Amniotic stem cell (primary cell): Measurements from ENCODE around the gene ATP5MK.
"Not testable (repeated sequence)": the region's sequence is repeated elsewhere in the genome, so short reads cannot be mapped to it uniquely, and the experiment has no call there.

ENCODE experiments used
- DNase-seq: peaks from one replicate; lab custom pipeline; 2025; lab: John Stamatoyannopoulos, UW

The ATP5MK gene

DNA sequence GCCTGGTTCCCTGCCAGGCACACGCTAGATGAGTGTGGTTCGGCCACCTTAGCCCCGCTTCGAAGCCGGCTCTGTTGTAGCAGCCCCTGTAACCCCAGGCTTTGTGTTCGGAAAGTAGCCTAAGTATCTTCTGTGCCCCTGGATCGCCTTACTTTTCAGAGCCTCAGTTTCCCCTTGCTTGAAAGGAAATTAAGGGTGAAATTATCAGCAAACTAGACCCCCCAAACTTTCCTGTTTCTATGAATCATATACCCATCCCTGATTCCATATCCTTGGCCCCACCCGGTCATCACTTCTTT lies 463 bp upstream of the ATP5MK start:
- no peak for DNase-seq

DNA sequence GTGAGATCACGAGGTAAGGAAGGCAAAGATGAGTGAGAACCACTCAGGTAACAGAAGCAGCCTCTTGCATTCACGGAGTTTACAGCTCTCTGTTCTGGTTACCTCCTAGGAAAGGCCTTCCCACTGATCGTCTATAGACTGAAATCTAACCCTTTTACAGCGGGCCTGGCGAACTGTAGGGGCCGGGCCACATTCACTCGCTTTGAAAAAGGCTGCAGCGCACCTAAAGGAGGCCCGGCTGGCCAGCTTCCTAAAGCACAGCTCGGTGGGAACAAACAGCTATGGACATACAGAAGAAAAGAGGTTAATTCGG lies 565 bp downstream of the ATP5MK start:
- no peak for DNase-seq

DNA sequence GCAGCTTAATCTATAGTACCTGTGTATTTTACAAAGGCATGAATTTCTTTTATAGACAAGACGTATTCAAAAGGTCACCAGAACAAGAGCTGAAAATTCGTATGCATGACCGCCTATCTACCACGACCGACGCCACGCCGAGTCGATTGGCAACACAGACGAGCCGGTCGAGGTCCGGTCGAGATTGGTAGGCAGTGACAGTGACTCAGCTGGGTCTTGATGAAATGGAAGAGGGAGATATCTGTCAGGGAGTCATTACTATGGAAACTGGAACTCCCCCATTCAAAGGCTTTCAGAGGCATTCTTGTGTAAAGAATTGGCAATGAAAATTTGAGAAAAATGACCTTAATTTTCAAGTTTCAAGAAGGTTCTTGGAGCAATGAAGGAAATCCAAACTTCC lies 2.1 kb downstream of the ATP5MK start:
- no peak for DNase-seq

DNA sequence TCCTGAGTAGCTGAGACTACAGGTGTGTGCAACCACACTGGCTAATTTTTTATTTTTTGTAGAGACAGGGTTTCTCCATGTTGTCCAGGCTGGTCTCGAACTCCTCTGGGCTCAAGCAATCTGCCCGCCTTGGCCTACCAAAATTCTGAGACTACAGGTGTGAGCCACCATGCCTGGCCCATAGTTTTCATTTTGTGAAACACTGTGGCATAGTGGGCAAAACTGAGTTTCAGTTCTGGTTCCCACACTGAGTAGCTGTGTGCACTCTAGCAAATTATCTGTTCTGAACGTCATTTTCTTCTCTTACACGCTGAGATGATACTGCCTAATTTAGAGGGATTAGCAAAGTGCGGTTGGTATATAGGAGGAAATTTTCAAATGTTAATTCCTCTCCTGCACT lies 13.5 kb downstream of the ATP5MK start:
- DNase-seq: no peak

DNA sequence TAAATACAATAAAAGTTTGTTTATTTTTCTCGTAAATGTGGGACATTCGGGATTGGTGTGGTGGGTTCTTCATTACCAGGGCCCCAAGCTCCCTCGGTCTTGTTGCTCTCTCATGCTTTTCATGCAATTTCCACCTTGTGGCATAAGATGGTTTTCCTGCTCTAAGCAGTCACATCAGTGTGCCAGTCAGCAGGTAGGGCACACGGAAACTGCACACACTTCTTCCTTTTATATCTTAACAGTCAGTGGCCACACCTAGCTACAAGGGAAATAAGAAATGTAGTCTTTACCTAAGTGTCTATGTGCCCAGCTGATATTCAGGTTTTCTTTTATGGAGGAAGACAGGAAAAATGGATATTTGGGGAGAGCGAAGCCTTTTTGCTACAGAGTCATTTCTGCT lies 22.0 kb downstream of the ATP5MK start:
- DNase-seq: no peak

DNA sequence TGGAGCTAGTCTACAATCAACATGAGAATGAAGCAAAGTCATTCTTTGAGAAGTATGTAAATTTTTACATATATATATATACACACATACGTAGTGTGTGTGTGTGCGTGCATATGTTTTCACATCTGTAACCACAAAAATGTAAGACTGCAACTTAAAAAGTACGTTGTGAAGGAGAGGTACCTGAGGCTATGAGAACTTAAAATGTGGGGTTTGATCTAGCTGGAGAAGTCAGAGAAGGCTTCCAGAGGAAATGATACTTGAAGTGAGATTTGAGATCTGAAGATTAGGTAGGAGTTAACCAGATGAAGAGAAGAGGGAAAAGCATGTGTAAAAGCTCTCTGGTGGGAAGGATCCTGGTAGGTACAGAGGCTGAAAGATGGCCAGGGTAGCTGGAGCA lies 22.7 kb downstream of the ATP5MK start:
- no peak for DNase-seq

DNA sequence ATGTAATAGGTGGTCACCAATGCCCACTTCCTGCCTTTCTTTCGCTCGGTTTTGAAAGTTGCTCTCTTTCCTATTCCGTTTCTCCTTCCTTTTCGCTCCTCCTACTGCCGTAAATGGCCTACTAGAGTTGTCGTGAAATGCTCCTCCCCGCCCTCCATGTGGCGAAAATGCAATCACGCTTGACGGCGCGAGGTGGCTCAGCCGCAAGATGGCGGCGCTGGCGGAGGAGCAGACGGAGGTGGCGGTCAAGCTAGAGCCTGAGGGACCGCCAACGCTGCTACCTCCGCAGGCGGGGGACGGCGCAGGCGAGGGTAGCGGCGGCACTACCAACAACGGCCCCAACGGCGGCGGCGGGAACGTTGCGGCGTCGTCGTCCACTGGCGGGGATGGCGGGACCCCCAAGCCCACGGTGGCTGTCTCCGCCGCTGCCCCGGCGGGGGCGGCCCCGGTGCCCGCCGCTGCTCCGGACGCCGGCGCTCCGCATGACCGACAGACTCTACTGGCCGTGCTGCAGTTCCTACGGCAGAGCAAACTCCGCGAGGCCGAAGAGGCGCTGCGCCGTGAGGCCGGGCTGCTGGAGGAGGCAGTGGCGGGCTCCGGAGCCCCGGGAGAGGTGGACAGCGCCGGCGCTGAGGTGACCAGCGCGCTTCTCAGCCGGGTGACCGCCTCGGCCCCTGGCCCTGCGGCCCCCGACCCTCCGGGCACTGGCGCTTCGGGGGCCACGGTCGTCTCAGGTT lies 28.3 kb downstream of the ATP5MK start, which contains the start of gene TAF5:
Gene TAF5 (plus strand): TSS at position 195 of the 737 bp plus-strand sequence. CDS start 14 bp downstream, at position 209.
- peak; percentile 89 for DNase-seq

DNA sequence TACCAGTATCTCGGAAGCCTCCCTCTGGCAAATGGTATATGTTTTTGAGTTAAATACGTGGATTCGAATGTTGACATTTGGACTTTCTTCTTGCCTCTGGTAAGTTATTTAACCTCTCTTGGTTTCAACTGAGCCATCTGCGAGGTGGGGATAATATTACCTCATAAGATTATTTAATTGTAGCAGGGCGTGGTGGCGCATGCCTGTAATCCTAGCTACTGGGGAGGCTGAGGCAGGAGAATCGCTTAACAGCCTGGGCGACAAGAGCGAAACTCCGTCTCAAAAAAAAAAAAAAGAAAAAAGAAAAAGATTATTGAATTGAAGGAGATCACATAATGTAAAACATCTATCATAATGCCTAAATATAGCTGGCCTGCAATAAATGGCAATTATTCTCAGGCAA lies 28.9 kb downstream of the ATP5MK start:
- DNase-seq: no peak

DNA sequence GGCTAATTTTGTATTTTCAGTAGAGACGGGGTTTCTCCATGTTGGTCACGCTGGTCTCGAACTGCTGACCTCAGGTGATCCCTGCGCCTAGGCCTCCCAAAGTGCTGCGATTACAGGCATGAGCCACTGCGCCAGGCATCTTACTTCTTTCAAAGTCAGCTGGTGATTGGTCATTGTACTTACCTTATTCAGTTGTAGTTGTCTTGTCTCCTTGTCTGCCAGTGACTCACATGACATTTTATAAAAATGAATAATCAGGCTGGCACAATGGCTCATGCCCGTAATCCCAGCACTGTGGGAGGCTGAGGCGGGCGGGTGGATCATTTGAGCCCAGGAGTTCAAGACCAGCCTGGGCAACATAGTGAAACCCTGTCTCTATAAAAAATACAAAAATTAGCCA lies 35.5 kb downstream of the ATP5MK start:
- DNase-seq: not testable (repeated sequence)

DNA sequence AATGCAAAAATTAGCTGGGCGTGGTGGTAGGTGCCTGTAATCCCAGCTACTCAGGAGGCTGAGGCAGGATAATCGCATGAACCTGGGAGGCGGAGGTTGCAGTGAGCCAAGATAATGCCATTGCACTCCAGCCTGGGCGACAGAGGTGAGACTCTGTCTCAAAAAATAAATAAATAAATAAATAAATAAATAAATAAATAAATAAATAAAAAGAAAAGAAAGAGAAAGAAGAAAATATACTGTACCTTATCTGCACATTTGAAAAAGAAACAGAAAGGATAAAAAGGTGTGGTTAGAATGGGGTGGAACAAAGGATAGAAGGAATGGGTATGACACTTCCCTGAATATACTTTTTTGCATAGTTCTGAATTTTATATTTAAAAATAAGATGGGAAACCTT lies 36.8 kb downstream of the ATP5MK start:
- not testable (repeated sequence) for DNase-seq

DNA sequence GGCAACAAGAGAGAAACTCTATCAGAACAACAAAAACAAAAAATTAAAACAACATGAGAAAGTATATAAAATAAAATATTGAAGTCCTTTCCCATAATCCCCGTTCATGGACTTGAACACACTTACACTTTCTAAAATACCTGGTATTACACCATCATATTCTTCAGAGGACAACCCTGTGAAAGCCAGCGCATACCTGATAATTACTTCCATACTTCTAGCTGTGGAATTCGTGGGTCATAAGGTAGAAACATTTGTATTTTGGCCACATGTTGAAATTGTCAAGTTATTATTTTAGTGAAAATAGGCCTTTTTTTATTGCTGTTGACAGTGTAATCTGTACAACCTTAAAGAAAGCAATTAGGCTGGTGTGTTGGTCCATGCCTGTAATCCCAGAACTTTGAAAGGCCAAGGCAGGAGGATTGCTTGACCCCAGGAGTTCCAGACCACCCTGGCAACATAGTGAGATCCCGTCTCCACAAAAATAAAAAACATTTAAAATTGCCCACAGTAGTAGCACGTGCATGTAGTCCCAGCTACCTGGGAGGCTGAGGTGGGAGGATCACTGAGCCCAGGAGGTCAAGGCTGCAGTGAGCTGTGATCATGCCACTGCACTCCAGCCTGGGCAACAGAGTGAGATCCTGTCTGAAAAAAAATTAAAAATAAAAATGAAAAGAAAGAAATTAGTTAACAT lies 40.2 kb downstream of the ATP5MK start:
- DNase-seq: no peak

DNA sequence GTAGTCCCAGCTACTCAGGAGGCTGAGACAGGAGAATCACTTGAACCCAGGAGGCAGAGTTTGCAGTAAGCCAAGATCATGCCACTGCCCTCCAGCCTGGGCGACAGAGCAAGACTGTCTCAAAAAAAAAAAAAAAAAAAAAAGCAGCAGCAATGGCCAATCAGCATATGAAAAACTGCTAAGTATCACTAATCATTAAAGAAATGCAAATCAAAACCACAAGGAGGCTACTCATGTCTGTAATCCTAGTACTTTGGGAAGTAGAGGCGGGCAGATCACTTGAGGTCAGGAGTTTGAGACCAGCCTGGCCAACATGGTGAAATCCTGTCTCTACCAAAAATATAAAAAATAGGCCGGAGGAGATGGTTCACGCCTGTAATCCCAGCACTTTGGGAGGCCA lies 41.7 kb downstream of the ATP5MK start:
- DNase-seq: not testable (repeated sequence)

DNA sequence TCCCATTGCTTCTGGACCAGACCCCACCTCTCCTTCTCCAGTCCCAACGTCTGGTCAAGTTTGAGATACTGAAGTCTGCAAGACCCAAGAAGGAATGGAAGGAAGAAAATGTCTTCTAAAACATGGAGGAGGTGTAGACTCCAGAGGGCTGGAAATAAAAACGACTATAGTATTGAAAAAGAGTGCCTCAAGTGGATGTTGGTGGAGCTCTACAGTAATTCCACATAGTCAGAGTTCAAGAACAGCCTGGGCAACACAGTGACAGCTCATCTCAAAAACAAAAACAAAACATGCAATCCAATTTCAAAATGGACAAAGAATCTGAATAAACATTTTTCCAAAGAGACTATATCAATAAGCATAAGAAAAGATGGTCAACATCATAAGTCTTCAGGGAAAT lies 43.0 kb downstream of the ATP5MK start:
- DNase-seq: no peak

DNA sequence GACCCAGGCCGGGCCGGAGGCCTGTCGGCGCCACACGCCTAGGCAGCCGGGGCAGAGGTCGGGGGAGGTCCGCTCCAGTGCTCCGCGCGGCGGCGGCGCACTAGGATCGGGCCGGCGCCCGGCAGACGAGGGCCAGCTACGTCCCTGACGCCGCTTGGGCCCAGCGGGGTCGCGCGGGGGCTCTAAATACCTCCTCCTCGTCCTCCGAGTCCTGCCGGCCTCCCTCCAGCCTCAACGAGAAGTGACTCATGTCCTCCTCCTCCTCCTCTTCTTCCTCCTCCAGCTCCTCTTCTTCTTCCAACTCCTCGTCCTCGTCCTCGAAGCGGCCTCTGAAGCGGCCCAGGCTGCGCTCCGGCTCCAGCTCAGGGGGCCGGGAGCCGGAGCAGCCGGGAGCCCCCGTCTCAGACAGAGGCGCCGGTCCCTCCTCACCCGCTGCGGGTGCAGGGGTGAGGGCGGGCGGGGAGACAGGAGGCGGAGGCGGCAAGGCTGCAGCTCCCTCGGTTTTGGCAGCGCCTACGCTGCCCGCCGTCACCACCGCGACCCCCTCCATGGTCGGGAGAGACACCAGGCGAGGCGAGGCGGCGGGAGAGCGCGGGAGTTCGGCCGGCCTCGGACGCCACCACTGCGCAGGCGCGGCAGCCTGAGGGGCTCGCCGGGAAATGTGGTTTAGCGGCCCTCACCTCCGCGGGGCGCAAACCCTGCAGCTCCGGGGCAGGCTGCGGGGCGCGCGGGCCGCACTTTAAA lies 45.6 kb downstream of the ATP5MK start, which contains the start of gene PCGF6:
Gene PCGF6 (minus strand): TSS at position 624 of the 744 bp plus-strand sequence. CDS start 74 bp downstream, at position 550.
- peak; percentile 30 for DNase-seq

DNA sequence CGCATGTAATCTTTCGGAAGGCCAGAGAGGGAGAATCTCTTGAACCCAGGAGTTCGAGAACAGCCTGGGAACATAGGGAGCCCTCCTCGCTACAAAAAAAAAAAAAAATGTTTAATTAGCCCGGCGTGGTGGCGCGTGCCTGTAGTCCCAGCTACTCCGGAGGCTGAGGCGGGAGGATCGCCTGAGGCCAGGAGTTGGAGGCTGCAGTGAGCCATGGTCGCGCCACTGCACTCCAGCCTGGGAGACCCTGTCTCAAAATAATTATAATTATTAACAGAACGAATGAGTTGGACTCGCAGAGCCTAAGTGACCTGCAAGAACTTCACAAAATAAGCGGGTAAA lies 46.1 kb downstream of the ATP5MK start:
- DNase-seq: no peak
